SK-N-SH treated with all-trans-retinoic acid at 6 μM for 48 hours (cell line): ENCODE results near the gene GSDMA.

ENCODE experiments used
- ATAC-seq: fragments of 200-7000 bp; cut with Tn5 transposase; 3 replicates; pipeline ENCODE4 v1.9.1; 2020; ENCODE audit warnings: mild to moderate bottlenecking, moderate library complexity
- ARNTL ChIP-seq: fragments of 450-650 bp; formaldehyde crosslinking; IDR thresholded peaks from 2 replicates; pipeline ENCODE4 v1.5.0; 2020; ENCODE audit warnings: low read depth, mild to moderate bottlenecking, moderate library complexity, borderline replicate concordance
- BACH2 ChIP-seq: fragments of 250-450 bp; sonication (Bioruptor Pico); IDR thresholded peaks from 2 replicates; pipeline ENCODE4 v1.9.0; 2021; ENCODE audit warnings: mild to moderate bottlenecking, borderline replicate concordance
- CSDC2 ChIP-seq: fragments of 250-450 bp; sonication (Bioruptor Pico); IDR thresholded peaks from 2 replicates; pipeline ENCODE4 v1.5.0; 2020; ENCODE audit warnings: mild to moderate bottlenecking, moderate library complexity
- ESRRG ChIP-seq: fragments of 250-450 bp; sonication (Bioruptor Pico); IDR thresholded peaks from 2 replicates; pipeline ENCODE4 v1.6.1; 2021; ENCODE audit warnings: mild to moderate bottlenecking
- GLIS3 ChIP-seq: fragments of 250-450 bp; sonication (Bioruptor Pico); IDR thresholded peaks from 2 replicates; pipeline ENCODE4 v1.5.0; 2020; ENCODE audit warnings: mild to moderate bottlenecking, moderate library complexity
- ISL1 ChIP-seq: fragments of 250-450 bp; sonication (Bioruptor Pico); IDR thresholded peaks from 2 replicates; pipeline ENCODE4 v2.1.2; 2022; ENCODE audit warnings: mild to moderate bottlenecking, moderate library complexity
- OSR1 ChIP-seq: fragments of 250-450 bp; sonication (Bioruptor Pico); IDR thresholded peaks from 2 replicates; pipeline ENCODE4 v1.8.0; 2022; ENCODE audit warnings: moderate library complexity, mild to moderate bottlenecking, inconsistent platforms
- PATZ1 ChIP-seq: fragments of 250-450 bp; sonication (Bioruptor Pico); IDR thresholded peaks from 2 replicates; pipeline ENCODE4 v1.8.0; 2020; ENCODE audit warnings: mild to moderate bottlenecking, moderate library complexity, borderline replicate concordance
- POU6F1 ChIP-seq: fragments of 250-450 bp; sonication (Bioruptor Pico); IDR thresholded peaks from 2 replicates; pipeline ENCODE4 v1.8.0; 2021; ENCODE audit warnings: low read depth, mild to moderate bottlenecking, moderate library complexity, borderline replicate concordance
- PPARA ChIP-seq: fragments of 250-450 bp; sonication (Bioruptor Pico); IDR thresholded peaks from 2 replicates; pipeline ENCODE4 v1.5.0; 2020; ENCODE audit warnings: mild to moderate bottlenecking, borderline replicate concordance
- RARB ChIP-seq: fragments of 250-450 bp; sonication (Bioruptor Pico); IDR thresholded peaks from 2 replicates; pipeline ENCODE4 v1.8.0; 2021; ENCODE audit warnings: mild to moderate bottlenecking, moderate library complexity
- TCF4 ChIP-seq: fragments of 250-450 bp; sonication (Bioruptor Pico); IDR thresholded peaks from 2 replicates; pipeline ENCODE4 v1.8.0; 2021; ENCODE audit warnings: mild to moderate bottlenecking, moderate library complexity, borderline replicate concordance
- TSHZ2 ChIP-seq: fragments of 250-450 bp; sonication (Bioruptor Pico); IDR thresholded peaks from 2 replicates; pipeline ENCODE4 v1.5.0; 2020; ENCODE audit warnings: mild to moderate bottlenecking, moderate library complexity
- ZC3H10 ChIP-seq: fragments of 250-450 bp; sonication (Bioruptor Pico); IDR thresholded peaks from 2 replicates; pipeline ENCODE4 v1.5.1; 2021; ENCODE audit warnings: mild to moderate bottlenecking, moderate library complexity
- ZFP3 ChIP-seq: fragments of 250-450 bp; sonication (Bioruptor Pico); IDR thresholded peaks from 2 replicates; pipeline ENCODE4 v1.5.0; 2020; ENCODE audit warnings: mild to moderate bottlenecking, moderate library complexity
- ZNF565 ChIP-seq: fragments of 450-650 bp; formaldehyde crosslinking; conservative IDR thresholded peaks from 2 replicates; pipeline ENCODE4 v1.5.0; 2020; ENCODE audit warnings: low read depth, mild to moderate bottlenecking, moderate library complexity
- ZNF8 ChIP-seq: fragments of 450-650 bp; formaldehyde crosslinking; IDR thresholded peaks from 2 replicates; pipeline ENCODE4 v1.5.0; 2020; ENCODE audit warnings: mild to moderate bottlenecking, moderate library complexity
- TF ChIP-seq, protein P1 (sequence below): fragments of 250-450 bp; sonication (Bioruptor Pico); IDR thresholded peaks from 2 replicates; pipeline ENCODE4 v1.5.1; 2020; ENCODE audit warnings: low read depth, mild to moderate bottlenecking, moderate library complexity
- TF ChIP-seq, protein P2 (sequence below): fragments of 250-450 bp; sonication (Bioruptor Pico); IDR thresholded peaks from 2 replicates; pipeline ENCODE4 v1.5.1; 2021; ENCODE audit warnings: mild to moderate bottlenecking, moderate library complexity

The GSDMA gene

DNA sequence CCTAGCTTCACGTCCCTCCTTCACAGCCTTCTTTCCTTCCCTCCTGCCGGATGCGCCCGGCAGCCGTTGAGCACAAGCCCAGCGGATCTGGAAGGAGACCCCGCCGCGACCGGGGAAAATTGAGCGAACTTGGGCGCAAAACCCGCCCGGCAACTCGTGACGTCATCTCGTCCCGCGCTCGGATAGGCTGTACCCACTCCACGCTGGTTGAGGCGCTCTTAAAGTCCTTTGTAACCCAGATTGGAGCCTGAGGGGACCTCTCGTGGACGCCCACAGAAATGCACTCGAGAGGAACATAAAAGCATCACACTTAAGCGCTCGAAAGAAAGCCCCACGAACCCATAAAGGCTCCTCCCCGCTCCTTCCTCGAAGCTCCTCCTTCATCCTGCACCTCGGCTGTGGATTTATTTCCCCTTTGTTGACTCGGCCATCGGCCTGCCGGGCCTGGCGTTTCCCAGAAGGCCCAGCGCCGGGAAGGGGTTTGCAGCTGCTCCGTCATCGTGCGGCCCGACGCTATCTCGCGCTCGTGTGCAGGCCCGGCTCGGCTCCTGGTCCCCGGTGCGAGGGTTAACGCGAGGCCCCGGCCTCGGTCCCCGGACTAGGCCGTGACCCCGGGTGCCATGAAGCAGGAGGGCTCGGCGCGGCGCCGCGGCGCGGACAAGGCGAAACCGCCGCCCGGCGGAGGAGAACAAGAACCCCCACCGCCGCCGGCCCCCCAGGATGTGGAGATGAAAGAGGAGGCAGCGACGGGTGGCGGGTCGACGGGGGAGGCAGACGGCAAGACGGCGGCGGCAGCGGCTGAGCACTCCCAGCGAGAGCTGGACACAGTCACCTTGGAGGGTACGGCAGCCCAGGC lies 17.8 kb downstream of the GSDMA start, which contains the start of gene PSMD3 (continued):
- no peak for TF ChIP-seq POU6F1 (CRISPR knock-in tag)
- no peak for TF ChIP-seq ZNF8 (CRISPR knock-in tag)

GRCh38 chr17:39981207-39981741 lies 18.5 kb downstream of the GSDMA start:
- TF ChIP-seq ZC3H10 (CRISPR knock-in tag) (no peak), ARNTL (CRISPR knock-in tag) (no peak), ESRRG (CRISPR knock-in tag) (no peak), TSHZ2 (CRISPR knock-in tag) (no peak), OSR1 (CRISPR knock-in tag) (no peak), ZNF565 (CRISPR knock-in tag) (no peak), GLIS3 (no peak), TCF4 (CRISPR knock-in tag) (no peak), PPARA (no peak), POU6F1 (CRISPR knock-in tag) (no peak), CSDC2 (CRISPR knock-in tag) (no peak), BACH2 (CRISPR knock-in tag) (no peak), RARB (no peak), PATZ1 (CRISPR knock-in tag) (no peak), ZFP3 (CRISPR knock-in tag) (no peak), ISL1 (CRISPR knock-in tag) (no peak)
- TF ChIP-seq, protein P1, sequence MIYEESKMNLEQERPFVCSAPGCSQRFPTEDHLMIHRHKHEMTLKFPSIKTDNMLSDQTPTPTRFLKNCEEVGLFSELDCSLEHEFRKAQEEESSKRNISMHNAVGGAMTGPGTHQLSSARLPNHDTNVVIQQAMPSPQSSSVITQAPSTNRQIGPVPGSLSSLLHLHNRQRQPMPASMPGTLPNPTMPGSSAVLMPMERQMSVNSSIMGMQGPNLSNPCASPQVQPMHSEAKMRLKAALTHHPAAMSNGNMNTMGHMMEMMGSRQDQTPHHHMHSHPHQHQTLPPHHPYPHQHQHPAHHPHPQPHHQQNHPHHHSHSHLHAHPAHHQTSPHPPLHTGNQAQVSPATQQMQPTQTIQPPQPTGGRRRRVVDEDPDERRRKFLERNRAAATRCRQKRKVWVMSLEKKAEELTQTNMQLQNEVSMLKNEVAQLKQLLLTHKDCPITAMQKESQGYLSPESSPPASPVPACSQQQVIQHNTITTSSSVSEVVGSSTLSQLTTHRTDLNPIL (CRISPR knock-in tag) = no peak
- TF ChIP-seq, protein P2, sequence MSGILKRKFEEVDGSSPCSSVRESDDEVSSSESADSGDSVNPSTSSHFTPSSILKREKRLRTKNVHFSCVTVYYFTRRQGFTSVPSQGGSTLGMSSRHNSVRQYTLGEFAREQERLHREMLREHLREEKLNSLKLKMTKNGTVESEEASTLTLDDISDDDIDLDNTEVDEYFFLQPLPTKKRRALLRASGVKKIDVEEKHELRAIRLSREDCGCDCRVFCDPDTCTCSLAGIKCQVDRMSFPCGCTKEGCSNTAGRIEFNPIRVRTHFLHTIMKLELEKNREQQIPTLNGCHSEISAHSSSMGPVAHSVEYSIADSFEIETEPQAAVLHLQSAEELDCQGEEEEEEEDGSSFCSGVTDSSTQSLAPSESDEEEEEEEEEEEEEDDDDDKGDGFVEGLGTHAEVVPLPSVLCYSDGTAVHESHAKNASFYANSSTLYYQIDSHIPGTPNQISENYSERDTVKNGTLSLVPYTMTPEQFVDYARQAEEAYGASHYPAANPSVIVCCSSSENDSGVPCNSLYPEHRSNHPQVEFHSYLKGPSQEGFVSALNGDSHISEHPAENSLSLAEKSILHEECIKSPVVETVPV = no peak
- TF ChIP-seq, all 23 proteins: peak for 0
- ATAC-seq = peak; percentile 2
